Transverse colon (tissue), 4 donors: Measurements from ENCODE around the gene NPAT. TPM values are rescaled to one million over a fixed set of nuclear protein-coding genes. Genes with fewer than 3 reads are reported as not detected.

Experiments used
- DNase-seq: peaks from one replicate; pipeline ENCODE4 v3.0.0-alpha.2; 2019
- H3K27ac ChIP-seq, 4 donors: fragments of 200-600 bp; sonication (generic); 2 replicates each; pipeline ENCODE4 v1.5.1; 2016 to 2018; ENCODE audit warnings: inconsistent platforms in 4 of 4
- H3K27me3 ChIP-seq: fragments of 200-600 bp; sonication (generic); 2 replicates; pipeline ENCODE4 v1.5.1; 2017; ENCODE audit warnings: inconsistent platforms
- H3K36me3 ChIP-seq, 4 donors: fragments of 200-600 bp; sonication (generic); 2 replicates each; pipeline ENCODE4 v1.5.1; 2017 to 2019; ENCODE audit warnings: inconsistent platforms in 4 of 4
- H3K4me1 ChIP-seq, 4 donors: fragments of 200-600 bp; sonication (generic); 2 replicates each; pipeline ENCODE4 v1.5.1; 2017 to 2020; ENCODE audit warnings: inconsistent platforms in 4 of 4
- H3K4me3 ChIP-seq, 4 donors: fragments of 200-600 bp; sonication (generic); 1 replicate in 1 of 4; 2 replicates in 3 of 4; pipeline versions ENCODE4 v1.5.1 to v1.6.1; 2017 to 2019; ENCODE audit warnings: inconsistent platforms in 4 of 4
- H3K9me3 ChIP-seq, 2 donors: fragments of 200-600 bp; sonication (generic); 2 replicates each; pipeline ENCODE4 v1.5.1; 2017 to 2019; ENCODE audit warnings: inconsistent platforms in 2 of 2
- EP300 ChIP-seq: sonication (generic); formaldehyde crosslinking; IDR thresholded peaks from one replicate; pipeline ENCODE4 v1.6.1; 2017; ENCODE audit warnings: antibody characterized with exemption, low read depth
- POLR2A ChIP-seq: fragments of 450-650 bp; IDR thresholded peaks from one replicate; pipeline ENCODE4 v1.6.1; 2016; ENCODE audit warnings: antibody characterized with exemption, mild to moderate bottlenecking, moderate library complexity
- POLR2AphosphoS5 ChIP-seq, 3 donors: sonication (generic); formaldehyde crosslinking; IDR thresholded peaks; one replicate each; pipeline ENCODE4 v1.6.1; 2016; ENCODE audit warnings: antibody characterized with exemption in 3 of 3
- WGBS, 2 donors: methylation state at CpG; one replicate each; pipeline ENCODE4 v1.1.5; 2018; ENCODE audit warnings: low coverage in 1 of 2; 5-methylcytosine and 5-hydroxymethylcytosine counted together
- in situ Hi-C, 4 donors: fragments of 200-750 bp; cut with MboI; loops; one replicate each; pipeline versions ENCODE4 v1.15.0 to v1.15.1; 2017; ENCODE audit warnings: low sequenced_read_pairs in 3 of 4, low pct_ligation_motif_present in 1 of 4, low pct_unique_long_range_greater_than_20kb in 1 of 4
- intact Hi-C: fragments of 100-400 bp; cut with DNase I; formaldehyde crosslinking; loops from one replicate; pipeline ENCODE4 v1.15.1; 2023; ENCODE audit warnings: low total_unique reads
- total RNA-seq, 4 donors: library from RNA; depleted of rRNA; stranded (reverse); fragments of >200 nt; gene quantifications; one replicate each; pipeline ENCODE4 v1.1.0, GENCODE V29; 2016
- TF ChIP-seq, protein P1 (sequence below), 5 experiments: fragments of 200-600 bp in 3 of 5; fragments of 450-650 bp in 2 of 5; sonication (generic) in 3 of 5; IDR thresholded peaks; 1 replicate in 2 of 5; 2 replicates in 3 of 5; pipeline ENCODE4 v1.5.1; 2016 to 2017; ENCODE audit warnings: antibody characterized with exemption in 5 of 5, inconsistent platforms in 3 of 5, mild to moderate bottlenecking in 2 of 5, moderate library complexity in 1 of 5

The NPAT gene
- total RNA-seq, 4 donors from 2014 or later: 10.5 to 19.5 (median 13.9) TPM

DNA sequence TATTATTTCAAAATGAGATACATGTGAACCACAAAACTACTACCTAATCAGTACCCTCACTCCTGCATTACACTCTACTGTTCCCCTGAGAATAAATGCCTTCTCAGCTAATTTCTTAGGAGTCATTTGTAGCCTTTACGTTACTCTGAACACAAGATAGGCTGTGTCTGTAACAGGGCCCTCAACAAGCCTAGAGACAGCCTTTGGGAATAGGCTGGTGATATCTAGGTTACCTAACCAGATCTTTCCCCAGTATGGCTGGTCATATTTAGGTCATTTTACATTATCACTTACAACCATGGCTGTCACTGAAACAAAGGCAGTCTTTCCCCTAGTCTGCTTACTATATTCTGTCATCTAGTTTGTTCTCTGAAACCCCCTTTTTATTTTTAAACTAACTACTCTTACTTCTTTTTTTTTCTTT is 14.6 kb upstream of the NPAT start:
- Histone ChIP-seq H3K9me3 (no peaks in the 10 kb centered on the region), H3K4me3 (no peak overlapping the region), H3K4me1 (peaks cover 0 to 21% (median 0%) of the 10 kb centered on the region in 4 donors), H3K27me3 (no peaks in the 10 kb centered on the region), H3K27ac (peak overlapping the region in 2 of 4 donors; percentile 10 to 36), H3K36me3 (peaks cover 0 to 21% (median 0%) of the 10 kb centered on the region in 4 donors)
- intact Hi-C loops (no loop called here), in situ Hi-C loops (no loop called here)
- DNase-seq: no peak
- no peak for TF ChIP-seq EP300
- TF ChIP-seq POLR2A: no peak
- TF ChIP-seq, protein P1, sequence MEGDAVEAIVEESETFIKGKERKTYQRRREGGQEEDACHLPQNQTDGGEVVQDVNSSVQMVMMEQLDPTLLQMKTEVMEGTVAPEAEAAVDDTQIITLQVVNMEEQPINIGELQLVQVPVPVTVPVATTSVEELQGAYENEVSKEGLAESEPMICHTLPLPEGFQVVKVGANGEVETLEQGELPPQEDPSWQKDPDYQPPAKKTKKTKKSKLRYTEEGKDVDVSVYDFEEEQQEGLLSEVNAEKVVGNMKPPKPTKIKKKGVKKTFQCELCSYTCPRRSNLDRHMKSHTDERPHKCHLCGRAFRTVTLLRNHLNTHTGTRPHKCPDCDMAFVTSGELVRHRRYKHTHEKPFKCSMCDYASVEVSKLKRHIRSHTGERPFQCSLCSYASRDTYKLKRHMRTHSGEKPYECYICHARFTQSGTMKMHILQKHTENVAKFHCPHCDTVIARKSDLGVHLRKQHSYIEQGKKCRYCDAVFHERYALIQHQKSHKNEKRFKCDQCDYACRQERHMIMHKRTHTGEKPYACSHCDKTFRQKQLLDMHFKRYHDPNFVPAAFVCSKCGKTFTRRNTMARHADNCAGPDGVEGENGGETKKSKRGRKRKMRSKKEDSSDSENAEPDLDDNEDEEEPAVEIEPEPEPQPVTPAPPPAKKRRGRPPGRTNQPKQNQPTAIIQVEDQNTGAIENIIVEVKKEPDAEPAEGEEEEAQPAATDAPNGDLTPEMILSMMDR (IDR thresholded peaks at IDR 0.05): no peak
- TF ChIP-seq POLR2AphosphoS5 (IDR thresholded peaks at IDR 0.05): no peak
- WGBS, 2 donors: 70 to 85% methylated on average over 1 of the region's 1 CpG

DNA sequence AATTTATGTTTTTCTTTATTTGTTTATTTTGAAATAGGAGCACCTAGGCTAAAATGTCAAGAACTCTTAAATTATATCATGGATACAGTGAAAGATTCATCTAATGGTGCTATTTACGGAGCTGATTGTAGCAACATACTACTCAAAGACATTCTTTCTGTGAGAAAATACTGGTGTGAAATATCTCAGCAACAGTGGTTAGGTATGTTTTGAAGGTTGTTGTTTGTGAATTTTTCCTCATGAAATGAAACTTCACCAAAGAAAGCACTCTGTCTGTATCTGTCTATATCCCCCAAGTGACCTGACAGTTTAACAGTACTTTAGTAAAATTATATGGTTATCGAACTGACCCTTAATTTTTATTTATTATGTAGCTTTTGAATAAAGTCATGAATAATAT is 13.2 kb upstream of the NPAT start:
- DNase-seq: no peak
- H3K9me3 ChIP-seq: no peaks in the 10 kb centered on the region
- peaks cover 0 to 21% (median 0%) of the 10 kb centered on the region in 4 donors for H3K4me1 ChIP-seq
- peaks cover 0 to 18% (median 0%) of the 10 kb centered on the region in 4 donors for H3K36me3 ChIP-seq
- WGBS, 2 donors: 91 to 94% methylated on average over 2 of the region's 2 CpGs
- no peaks in the 10 kb centered on the region for H3K27me3 ChIP-seq
- TF ChIP-seq, protein P1 (IDR thresholded peaks at IDR 0.05): no peak
- TF ChIP-seq POLR2A (no peak), EP300 (no peak), POLR2AphosphoS5 (IDR thresholded peaks at IDR 0.05) (no peak)
- no peak overlapping the region for H3K27ac ChIP-seq
- in situ Hi-C loops: no loop called here
- intact Hi-C loops: no loop called here
- no peak overlapping the region for H3K4me3 ChIP-seq

DNA sequence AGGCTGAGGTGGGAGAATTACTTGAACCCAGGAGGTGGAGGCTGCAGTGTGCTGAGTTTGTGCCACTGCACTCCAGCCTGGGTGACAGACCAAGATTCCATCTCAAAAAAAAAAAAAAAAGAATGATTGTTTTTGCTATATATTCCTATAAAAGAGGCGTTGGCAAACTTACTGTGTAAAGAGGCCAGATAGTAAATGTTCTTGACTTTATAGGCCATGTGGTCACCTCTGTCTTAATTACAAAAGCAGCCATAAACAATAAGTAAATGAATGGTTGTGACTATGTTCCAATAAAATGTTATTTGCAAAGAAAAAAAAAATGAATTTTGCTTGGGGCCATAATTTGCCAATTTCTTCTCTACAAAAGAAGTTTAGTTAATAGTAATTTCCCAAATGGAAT is 12.8 kb upstream of the NPAT start:
- intact Hi-C loops: no loop called here
- in situ Hi-C loops: no loop called here
- TF ChIP-seq POLR2A: no peak
- TF ChIP-seq POLR2AphosphoS5 (IDR thresholded peaks at IDR 0.05): no peak
- TF ChIP-seq, protein P1 (IDR thresholded peaks at IDR 0.05): no peak
- no peak for TF ChIP-seq EP300
- H3K27ac ChIP-seq: no peak overlapping the region
- no peak for DNase-seq
- peaks cover 0 to 22% (median 0%) of the 10 kb centered on the region in 4 donors for H3K36me3 ChIP-seq
- H3K9me3 ChIP-seq: no peaks in the 10 kb centered on the region
- WGBS, 2 donors: 63 to 73% methylated on average over 1 of the region's 1 CpG
- peaks cover 0 to 21% (median 0%) of the 10 kb centered on the region in 4 donors for H3K4me1 ChIP-seq
- H3K4me3 ChIP-seq: no peak overlapping the region
- no peaks in the 10 kb centered on the region for H3K27me3 ChIP-seq

DNA sequence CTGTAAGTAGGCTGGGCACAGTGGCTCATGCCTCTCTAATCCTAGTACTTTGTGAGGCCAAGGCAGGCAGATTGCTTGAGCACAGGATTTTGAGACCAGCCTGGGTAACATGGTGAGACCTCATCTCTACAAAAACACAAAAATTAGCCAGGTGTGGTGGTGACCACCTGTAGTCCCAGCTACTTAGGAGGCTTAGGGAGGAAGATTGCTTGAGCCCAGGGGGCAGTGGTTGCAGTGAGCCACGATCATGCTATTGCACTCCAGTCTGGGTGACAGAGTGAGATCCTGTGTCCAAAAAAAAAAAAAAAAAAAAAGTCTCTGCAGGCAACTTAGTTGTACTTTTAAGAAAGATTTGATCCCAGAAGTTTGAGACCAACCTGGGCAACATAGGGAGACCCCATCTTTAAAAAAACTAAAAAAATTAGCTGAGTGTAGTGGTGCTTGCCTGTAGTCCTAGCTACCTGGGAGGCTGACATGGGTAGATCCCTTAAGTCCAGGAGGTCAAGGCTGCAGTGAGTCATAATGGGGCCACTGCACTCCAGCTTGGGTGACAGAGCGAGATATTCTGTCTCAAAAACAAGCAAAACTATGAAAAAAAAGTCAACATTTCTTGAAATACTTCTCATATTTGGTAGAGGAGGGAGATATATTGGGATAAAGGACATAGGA is 11.0 kb upstream of the NPAT start:
- 100% methylated on average over 2 of the region's 2 CpGs for WGBS, 2 donors
- H3K27me3 ChIP-seq: no peaks in the 10 kb centered on the region
- in situ Hi-C loops (no loop called here), intact Hi-C loops (no loop called here)
- H3K36me3 ChIP-seq: peaks cover 0 to 38% (median 7%) of the 10 kb centered on the region in 4 donors
- TF ChIP-seq POLR2A: no peak
- no peak overlapping the region for H3K27ac ChIP-seq
- DNase-seq: no peak
- H3K4me1 ChIP-seq: peaks cover 0 to 21% (median 0%) of the 10 kb centered on the region in 4 donors
- no peaks in the 10 kb centered on the region for H3K9me3 ChIP-seq
- no peak overlapping the region for H3K4me3 ChIP-seq
